A172 (cell line): ENCODE data around the gene EPM2A. TPM values are rescaled to one million over a fixed set of nuclear protein-coding genes. Genes with fewer than 3 reads are reported as not detected.
"Not testable (repeated sequence)": the region's sequence is repeated elsewhere in the genome, so short reads cannot be mapped to it uniquely, and the experiment has no call there.

Source experiments
- DNase-seq: peaks from one replicate; pipeline ENCODE4 v3.0.0-alpha.2; 2015; ENCODE audit warnings: low spot score
- total RNA-seq: library from RNA; depleted of rRNA; stranded (reverse); fragments of >200 nt; shearing (Covaris generic); gene quantifications from 2 replicates; pipeline ENCODE4 v1.2.3, GENCODE V29; 2014; rRNA removed

The EPM2A gene
- total RNA-seq: 6.0 and 14.8 TPM in 2 replicates

- peak; percentile 51 for DNase-seq
Observed at GRCh38 chr6:145735356-145736165, at the start of gene EPM2A. Gene EPM2A, minus strand, starts transcription at chr6:145735520. Its CDS starts 22 bp downstream, at chr6:145735498.

GRCh38 chr6:145784683-145785082, 49.4 kb upstream of the EPM2A start:
- DNase-seq: no peak

GRCh38 chr6:145783796-145784195, 48.5 kb upstream of the EPM2A start:
- no peak for DNase-seq

GRCh38 chr6:145772846-145773245, 37.5 kb upstream of the EPM2A start:
- DNase-seq: no peak

DNA sequence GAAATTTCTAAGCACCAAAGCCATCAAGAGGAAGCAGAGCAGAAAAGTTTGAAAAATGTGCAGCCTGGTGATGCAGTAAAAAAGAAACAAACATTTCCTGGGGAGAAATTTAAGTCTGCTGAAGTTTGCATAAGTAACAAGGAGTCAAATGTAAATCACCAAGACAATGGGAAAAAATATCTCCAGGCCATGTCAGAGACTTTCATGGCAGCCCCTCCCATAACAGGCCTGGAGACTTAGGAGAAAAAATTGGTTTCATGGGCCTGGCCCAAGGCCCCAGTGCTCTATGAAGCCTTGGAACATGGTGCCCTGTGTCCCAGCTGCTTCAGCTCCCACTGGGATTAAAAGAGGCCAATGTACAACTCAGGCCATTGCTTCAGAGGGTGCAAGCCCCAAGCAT, 30.1 kb upstream of the EPM2A start:
- DNase-seq: no peak

- no peak for DNase-seq
Observed at GRCh38 chr6:145763742-145764141, 28.4 kb upstream of the EPM2A start.

GRCh38 chr6:145761584-145761983, 26.3 kb upstream of the EPM2A start:
- no peak for DNase-seq

GRCh38 chr6:145758113-145758512, 22.8 kb upstream of the EPM2A start:
- no peak for DNase-seq

- DNase-seq: peak; percentile 66
Observed at GRCh38 chr6:145756170-145756662, 20.9 kb upstream of the EPM2A start.

DNA sequence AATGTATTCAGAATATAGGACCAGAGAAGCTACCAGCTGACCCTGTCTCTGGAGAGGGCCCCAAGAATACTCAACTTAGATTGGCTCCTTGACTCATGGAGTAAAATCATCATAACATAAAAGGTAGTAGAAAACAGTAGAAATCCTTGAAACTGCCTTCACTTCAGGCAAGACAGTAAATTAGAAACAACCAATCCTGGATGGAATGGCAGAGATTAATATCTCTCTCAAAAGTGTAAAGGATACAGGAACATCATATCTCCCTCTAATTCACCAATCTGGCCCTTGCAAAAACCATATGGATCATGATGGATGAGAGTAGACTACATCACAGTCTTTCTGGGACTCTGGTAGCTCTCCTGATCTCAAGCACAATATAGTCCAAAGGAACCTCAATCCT, 20.4 kb upstream of the EPM2A start:
- DNase-seq: no peak

- no peak for DNase-seq
Observed at GRCh38 chr6:145752638-145753037, 17.3 kb upstream of the EPM2A start.

GRCh38 chr6:145749632-145750031, 14.3 kb upstream of the EPM2A start:
- peak; percentile 69 for DNase-seq

DNA sequence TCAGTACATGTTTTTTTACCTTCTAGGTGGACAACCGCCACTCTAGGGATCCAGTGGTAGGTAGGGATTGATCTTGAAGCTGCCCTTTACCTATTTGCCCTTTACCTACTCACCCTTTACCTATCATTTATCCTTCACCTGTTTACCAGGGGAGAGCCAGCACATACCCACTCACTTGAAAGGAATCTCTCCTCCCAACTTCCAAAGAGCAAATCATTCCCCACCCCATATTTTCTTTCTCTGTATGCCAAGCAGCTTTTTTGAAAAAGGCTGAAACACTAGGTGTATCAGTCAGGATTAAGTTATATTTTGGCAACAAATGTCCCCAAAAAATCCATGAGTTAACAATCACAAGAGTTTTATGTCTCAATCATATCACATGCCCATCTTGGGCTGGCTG, 10.5 kb upstream of the EPM2A start:
- DNase-seq: no peak

DNA sequence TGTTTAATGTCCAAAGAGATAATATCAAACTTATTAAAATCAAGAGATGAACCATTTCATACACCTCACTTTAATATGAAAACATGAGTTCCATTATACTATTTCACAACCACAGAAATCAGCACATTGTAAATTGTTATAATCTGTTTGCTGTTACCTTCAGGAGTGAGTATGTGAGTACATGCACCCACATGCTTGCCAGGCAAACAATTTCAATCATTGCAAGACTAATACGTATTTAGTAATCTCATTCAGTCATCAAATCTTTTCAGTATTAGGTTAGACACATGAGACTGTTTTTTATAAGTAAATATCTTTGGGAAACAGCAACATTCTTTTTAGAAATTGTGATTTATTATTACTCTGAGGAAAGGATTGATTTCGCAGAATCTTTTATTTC, 9.3 kb upstream of the EPM2A start:
- DNase-seq: no peak

- no peak for DNase-seq
Observed at GRCh38 chr6:145743332-145743731, 8.0 kb upstream of the EPM2A start.

DNA sequence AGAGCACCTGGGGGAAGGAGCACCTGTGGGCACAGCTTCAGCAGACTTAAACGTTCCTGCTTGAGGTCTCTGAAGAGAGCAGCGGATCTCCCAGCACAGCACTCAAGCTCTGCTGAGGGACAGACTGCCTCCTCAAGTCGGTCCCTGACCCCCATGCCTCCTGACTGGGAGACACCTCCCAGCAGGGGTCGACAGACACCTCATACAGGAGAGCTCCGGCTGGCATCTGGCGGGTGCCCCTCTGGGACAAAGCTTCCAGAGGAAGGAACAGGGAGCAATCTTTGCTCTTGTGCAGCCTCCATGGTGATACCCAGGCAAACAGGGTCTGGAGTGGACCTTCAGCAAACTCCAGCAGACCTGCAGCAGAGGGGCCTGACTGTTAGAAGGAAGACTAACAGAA, 7.2 kb upstream of the EPM2A start:
- DNase-seq: not testable (repeated sequence)

DNA sequence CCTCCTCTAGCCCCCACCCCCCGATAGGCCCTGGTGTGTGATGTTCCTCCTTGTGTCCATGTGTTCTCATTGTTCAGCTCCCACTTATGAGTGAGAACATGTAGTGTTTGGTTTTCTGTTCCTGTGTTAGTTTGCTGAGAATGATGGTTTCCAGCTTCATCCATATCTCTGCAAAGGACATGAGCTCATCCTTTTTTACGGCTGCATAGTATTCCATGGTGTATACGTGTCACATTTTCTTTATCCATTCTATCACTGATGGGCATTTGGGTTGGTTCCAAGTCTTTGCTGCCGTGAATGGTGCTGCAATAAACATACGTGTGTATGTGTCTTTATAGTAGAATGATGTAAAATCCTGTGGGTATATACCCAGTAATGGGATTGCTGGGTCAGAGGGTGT, 4.4 kb upstream of the EPM2A start:
- DNase-seq: not testable (repeated sequence)

- no peak for DNase-seq
Observed at GRCh38 chr6:145738265-145738664, 2.9 kb upstream of the EPM2A start.

DNA sequence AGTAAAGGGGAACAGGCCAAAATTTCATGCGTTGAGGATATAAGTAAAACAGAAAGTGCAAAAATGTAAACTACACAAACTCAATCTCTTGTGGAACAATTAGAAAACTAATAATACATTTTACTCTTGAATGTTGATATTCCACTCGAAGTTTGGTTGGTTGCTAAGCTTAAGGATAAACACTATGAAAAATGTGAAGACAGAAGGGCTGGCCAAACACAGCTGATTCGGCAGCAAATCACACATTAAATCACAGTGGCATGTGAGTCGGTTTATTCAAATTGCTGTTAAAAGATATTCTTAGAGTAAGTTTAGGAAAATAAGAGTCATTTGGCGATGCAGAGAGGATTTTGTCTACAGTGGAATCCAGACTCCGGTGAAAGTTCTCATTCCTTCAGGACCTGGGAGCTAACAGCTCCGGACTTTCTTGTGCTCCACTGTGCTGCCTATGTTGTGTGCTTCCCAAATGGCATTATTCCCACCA, 1.4 kb upstream of the EPM2A start:
- DNase-seq: peak; percentile 41

DNA sequence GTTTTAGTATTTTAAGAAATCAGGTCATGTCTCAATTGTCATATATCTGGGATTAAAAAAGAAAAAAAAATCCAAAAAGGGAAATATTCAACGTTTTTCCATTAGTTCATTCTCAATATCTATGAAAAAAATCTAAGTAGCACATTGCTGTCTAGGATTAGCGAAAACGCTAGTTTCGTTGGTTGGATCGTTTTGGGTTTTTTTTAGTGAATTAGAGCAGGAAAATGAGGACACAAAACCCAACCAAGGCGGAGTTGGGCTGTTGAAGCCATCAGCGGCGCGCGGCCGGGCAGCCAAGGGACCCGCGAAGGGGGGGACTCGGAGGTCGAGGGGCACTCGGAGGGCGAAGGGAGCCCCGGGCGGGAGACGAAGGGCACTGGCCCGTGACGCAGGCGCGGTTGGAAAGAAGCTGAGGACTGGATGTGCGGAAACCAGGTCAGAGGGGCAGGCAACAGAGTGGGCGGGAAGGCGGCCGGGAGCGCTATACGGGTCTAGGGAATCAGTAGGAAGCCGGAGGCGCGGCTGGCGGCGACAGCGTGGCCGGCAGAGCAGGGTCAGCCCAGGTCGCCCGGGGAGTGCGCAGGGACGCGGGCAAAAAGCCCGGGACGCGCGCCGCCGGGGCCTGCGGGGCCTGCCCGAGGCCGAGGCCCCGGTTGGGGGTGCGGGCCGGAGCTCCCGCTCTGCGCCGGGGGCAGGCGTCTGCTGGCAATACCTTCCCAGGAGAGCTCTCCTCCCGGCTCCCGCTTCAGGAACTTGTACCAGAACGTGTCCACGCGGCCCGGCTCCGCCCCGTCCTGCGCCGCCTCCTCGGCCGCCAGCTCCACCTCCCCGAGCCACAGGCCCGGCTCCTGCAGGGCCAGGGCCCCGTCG, 599 bp downstream of the EPM2A start:
- DNase-seq: peak; percentile 82

DNA sequence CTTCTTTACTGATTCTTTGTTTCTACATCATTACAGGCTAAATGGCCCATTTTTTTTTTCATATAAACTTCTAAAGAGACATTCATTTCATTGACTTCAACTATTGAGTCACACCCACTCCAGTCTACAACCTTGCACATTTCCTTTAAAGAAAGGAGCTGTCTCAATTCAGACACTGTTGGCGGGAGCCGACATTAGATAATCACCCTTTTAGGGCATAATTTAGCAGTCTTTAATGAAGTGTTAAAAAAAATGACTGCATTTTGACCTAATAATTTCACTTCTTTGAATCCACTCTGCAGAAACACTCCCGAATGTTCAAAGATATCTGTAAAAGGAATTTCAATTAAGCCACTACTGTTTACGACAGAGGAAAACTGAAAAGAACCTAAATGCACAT, 1.5 kb downstream of the EPM2A start:
- peak; percentile 21 for DNase-seq

DNA sequence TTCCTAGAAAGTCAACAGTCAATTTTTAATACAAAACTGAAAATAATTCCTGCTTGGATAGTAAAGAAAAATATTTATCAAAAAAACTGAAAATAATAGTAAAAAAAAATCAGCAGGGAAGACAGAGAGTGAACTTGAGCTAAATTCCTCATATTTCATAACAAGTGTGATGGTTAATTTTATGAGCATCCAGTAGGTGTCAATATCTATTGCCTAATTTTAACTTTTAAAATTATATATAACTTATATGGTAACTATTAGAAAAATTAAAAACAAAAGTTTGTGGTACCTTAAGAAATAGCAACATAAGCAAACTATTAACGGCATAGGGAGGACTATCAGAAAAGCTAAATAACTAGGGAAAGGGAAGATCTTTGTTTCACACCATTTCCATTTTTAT, 2.1 kb downstream of the EPM2A start:
- DNase-seq: no peak

- no peak for DNase-seq
Observed at GRCh38 chr6:145731447-145731846, 3.9 kb downstream of the EPM2A start.
